HG02973 (cell line): Measurements from ENCODE around the gene P2RX1.

Source experiments
- ATAC-seq: cut with Tn5 transposase; IDR thresholded peaks from one replicate; pipeline ENCODE4 v1.9.1; 2021; ENCODE audit warnings: moderate library complexity; ENCODE audit not compliant: unreplicated experiment

P2RX1 gene

GRCh38 chr17:3925684-3926485, 9.6 kb upstream of the P2RX1 start:
- no peak for ATAC-seq

- ATAC-seq, result no peak
Observed at GRCh38 chr17:3924512-3925350, 8.5 kb upstream of the P2RX1 start.

- ATAC-seq, result no peak
Observed at GRCh38 chr17:3923466-3924190, 7.4 kb upstream of the P2RX1 start.

GRCh38 chr17:3922765-3923164, 6.5 kb upstream of the P2RX1 start:
- no peak for ATAC-seq

GRCh38 chr17:3921502-3922319, 5.4 kb upstream of the P2RX1 start:
- ATAC-seq, result no peak

GRCh38 chr17:3921006-3921405, 4.7 kb upstream of the P2RX1 start:
- ATAC-seq, result no peak

GRCh38 chr17:3919123-3919624, 2.9 kb upstream of the P2RX1 start:
- ATAC-seq, result no peak

- ATAC-seq, result no peak
Observed at GRCh38 chr17:3918372-3919122, 2.3 kb upstream of the P2RX1 start.

GRCh38 chr17:3917391-3917931, 1.2 kb upstream of the P2RX1 start:
- ATAC-seq, result no peak

- ATAC-seq, result no peak
Observed at GRCh38 chr17:3916825-3917224, 560 bp upstream of the P2RX1 start.

- ATAC-seq, result no peak
Observed at GRCh38 chr17:3915581-3915994, 677 bp downstream of the P2RX1 start.

GRCh38 chr17:3914312-3914670, 2.0 kb downstream of the P2RX1 start:
- ATAC-seq, result peak; percentile 32

- ATAC-seq, result peak; percentile 35
Observed at GRCh38 chr17:3913531-3914311, 2.5 kb downstream of the P2RX1 start.

- ATAC-seq, result no peak
Observed at GRCh38 chr17:3912827-3913226, 3.4 kb downstream of the P2RX1 start.

- peak; percentile 64 for ATAC-seq
Observed at GRCh38 chr17:3911271-3912053, 4.8 kb downstream of the P2RX1 start.

GRCh38 chr17:3910420-3911270, 5.6 kb downstream of the P2RX1 start:
- no peak for ATAC-seq

GRCh38 chr17:3909257-3909656, 7.0 kb downstream of the P2RX1 start:
- no peak for ATAC-seq
